ENCODE data around the gene MRPL36.

The MRPL36 gene

GRCh38 chr5:1754531-1755220, 45.0 kb downstream of the MRPL36 start:
- TF ChIP-seq CTCF (IDR thresholded peaks at IDR 0.05; ENCODE audit: low read depth, low read length) = no peak

GRCh38 chr5:1753490-1753889, 46.1 kb downstream of the MRPL36 start:
- H3K4me3 ChIP-seq (ENCODE audit: low read depth, low read length) = no peak overlapping the region
- TF ChIP-seq CTCF (IDR thresholded peaks at IDR 0.05; ENCODE audit: low read depth, low read length) = no peak

More at GRCh38 chr5:1754531-1755220, 45.0 kb downstream of the MRPL36 start:
- no peak overlapping the region for H3K4me3 ChIP-seq (ENCODE audit: low read depth, low read length)

- H3K4me3 ChIP-seq (ENCODE audit: low read depth, low read length) = no peak overlapping the region
- TF ChIP-seq CTCF (IDR thresholded peaks at IDR 0.05; ENCODE audit: low read depth, low read length) = no peak
Observed at GRCh38 chr5:1752881-1753280, 46.8 kb downstream of the MRPL36 start.

GRCh38 chr5:1751864-1752822, 47.5 kb downstream of the MRPL36 start:
- no peak overlapping the region for H3K4me3 ChIP-seq (ENCODE audit: low read depth, low read length)
- no peak for TF ChIP-seq CTCF (IDR thresholded peaks at IDR 0.05; ENCODE audit: low read depth, low read length)

GRCh38 chr5:1751026-1751863, 48.4 kb downstream of the MRPL36 start:
- TF ChIP-seq CTCF (IDR thresholded peaks at IDR 0.05; ENCODE audit: low read depth, low read length) = no peak
- H3K4me3 ChIP-seq (ENCODE audit: low read depth, low read length) = no peak overlapping the region

GRCh38 chr5:1750469-1750868, 49.2 kb downstream of the MRPL36 start:
- no peak overlapping the region for H3K4me3 ChIP-seq (ENCODE audit: low read depth, low read length)
- TF ChIP-seq CTCF (IDR thresholded peaks at IDR 0.05; ENCODE audit: low read depth, low read length) = no peak

Measured in WI38 (cell line).